Activated naive CD4-positive, alpha-beta T cell treated with Interleukin-2 at 50 U/mL for 16 hours (primary cell): ENCODE measurements around the gene XRN1.
"Not testable (repeated sequence)": the region's sequence is repeated elsewhere in the genome, so short reads cannot be mapped to it uniquely, and the experiment has no call there.

Experiments used
- DNase-seq: peaks from one replicate; pipeline ENCODE4 v3.0.0-alpha.2; 2020

The XRN1 gene

GRCh38 chr3:142319094-142319493 lies 128.7 kb downstream of the XRN1 start:
- no peak for DNase-seq

GRCh38 chr3:142318331-142318730 lies 129.5 kb downstream of the XRN1 start:
- no peak for DNase-seq

GRCh38 chr3:142315978-142316388 lies 131.9 kb downstream of the XRN1 start:
- not testable (repeated sequence) for DNase-seq

- no peak for DNase-seq
Observed at GRCh38 chr3:142315083-142315482, 132.8 kb downstream of the XRN1 start.

GRCh38 chr3:142310439-142310838 lies 137.4 kb downstream of the XRN1 start:
- DNase-seq, result no peak

- DNase-seq, result not testable (repeated sequence)
Observed at GRCh38 chr3:142302847-142303246, 145.0 kb downstream of the XRN1 start.

DNA sequence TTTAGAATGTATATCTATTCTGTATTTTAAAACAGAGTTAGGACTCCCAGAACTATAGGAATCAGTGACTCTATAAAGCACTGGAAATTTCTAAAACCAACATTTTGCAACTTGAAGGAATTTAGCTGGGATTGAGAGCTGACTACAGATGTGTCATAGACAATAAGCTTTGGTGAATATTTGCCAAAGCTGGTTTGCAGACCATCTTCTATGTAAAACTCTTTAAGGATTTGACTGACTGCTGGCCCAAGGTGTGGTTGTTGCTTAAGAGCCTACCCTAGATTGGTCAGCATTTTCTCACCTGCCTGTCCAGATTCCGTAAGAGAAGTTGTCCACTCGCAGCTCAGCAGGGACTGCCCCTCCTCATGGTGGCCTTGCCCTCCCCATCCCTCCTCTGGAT lies 149.2 kb downstream of the XRN1 start:
- no peak for DNase-seq

- DNase-seq, result no peak
Observed at GRCh38 chr3:142296507-142296906, 151.3 kb downstream of the XRN1 start.

DNA sequence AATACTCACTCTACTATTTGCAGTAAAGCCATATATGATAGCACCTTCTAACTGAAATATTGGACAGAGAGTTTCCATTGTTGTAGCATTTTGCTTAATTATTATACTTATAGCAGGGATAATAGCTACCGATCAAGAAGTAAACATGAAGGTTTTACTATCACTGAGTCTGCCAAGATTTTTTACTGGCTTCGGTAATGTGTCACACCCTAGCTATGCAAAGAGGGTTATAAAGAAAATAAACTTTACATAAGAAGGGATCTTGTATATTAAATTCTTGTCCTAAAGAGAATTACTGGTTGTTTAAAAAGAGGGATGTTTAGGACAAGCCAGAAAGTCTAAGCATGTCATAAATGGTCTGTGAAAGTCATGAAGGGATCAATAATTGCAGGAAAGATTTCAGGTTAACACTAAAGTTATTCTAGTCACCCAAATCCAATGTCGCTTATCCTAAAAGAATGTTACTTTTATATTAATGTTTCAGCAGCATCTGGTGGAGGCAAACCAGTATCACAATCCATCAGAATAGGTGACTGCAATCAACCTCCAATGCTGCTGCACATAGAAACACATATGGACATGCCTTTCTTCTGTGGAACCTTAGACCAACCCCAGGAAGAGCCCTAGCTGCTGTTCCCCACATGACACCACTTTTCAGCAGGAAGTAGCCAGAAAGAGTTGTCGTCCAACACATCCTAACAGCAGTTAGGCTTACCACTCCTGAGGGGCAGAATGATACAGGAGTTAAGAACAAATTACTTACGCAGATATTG lies 159.8 kb downstream of the XRN1 start:
- DNase-seq, result no peak

- DNase-seq, result no peak
Observed at GRCh38 chr3:142285083-142285517, 162.7 kb downstream of the XRN1 start.

DNA sequence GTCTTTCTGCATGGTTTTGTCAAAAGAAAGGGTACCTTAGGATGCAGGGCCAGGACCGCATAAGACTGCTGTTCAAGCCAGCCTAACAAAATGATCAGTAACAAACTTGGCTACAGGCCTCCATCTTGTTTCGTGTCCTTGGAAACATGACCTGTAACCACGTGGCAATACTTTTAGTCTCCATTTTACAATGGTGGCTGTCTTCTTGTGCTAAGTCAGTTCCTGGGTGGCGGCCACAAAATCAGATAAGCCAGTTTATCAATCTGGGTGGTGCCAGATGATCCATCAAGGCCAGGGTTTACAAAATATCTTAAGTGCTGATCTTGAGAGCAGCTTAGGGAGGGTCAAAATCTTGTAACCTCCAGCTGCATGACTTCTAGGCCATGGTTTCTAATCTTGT lies 165.3 kb downstream of the XRN1 start:
- DNase-seq, result no peak

DNA sequence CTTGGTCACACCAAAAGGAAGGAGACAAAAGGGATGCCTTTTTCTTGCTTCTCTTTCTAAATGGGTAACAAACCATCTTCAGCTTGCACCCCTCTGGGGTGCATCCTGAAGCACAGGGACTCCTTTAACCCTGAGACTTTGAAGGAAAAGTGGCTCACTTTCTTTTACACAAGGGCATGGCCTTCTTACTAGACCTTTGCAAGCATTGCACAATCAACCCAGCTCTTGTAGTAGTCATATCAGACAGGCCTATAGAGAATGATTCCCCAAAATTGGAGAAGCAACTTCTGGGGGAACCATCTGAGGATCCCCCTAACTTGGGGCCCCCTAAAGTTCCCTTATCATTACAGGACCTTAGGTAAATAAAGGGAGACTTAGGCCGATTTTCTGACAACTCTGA lies 166.4 kb downstream of the XRN1 start:
- no peak for DNase-seq

GRCh38 chr3:142279965-142280590 lies 167.8 kb downstream of the XRN1 start:
- peak; percentile 34 for DNase-seq

- no peak for DNase-seq
Observed at GRCh38 chr3:142278451-142278850, 169.4 kb downstream of the XRN1 start.

DNA sequence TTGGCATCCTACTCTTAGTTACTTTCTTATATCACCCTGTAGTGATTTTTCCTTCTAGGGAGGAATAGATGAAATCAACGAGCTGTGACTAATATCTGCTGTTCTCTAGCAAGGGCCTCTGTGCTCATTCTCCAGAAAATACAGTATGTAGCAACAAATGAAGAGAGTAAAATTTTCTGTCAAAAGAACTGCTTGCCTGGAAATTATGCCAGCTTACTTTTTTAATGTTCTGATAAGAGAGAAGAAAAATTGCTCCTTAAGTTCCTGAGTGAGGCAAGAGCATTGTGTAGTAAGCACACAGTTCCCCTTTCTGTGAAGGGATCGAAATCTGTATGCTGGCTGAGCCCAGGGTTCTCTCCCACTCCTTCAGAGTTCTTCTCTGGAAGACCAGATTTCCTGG lies 171.1 kb downstream of the XRN1 start:
- DNase-seq, result no peak

DNA sequence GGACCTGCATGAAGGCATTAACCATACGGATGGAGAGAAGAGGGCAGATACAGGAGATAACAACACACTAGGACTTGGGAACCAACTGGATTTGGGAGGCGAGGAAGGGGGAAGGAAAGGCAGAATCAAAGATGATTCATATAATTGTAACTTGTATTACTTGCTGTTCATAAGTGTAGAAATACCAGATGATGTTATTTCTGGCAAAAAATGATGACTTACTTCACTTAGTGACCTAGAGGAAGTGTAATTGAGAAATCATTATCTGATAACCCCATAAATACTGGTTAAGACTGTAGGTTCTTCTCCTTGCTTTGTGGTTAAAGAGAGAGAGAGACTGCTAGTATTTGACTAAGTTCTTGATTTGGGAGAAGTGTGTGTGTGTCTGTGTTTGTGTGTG lies 172.0 kb downstream of the XRN1 start:
- DNase-seq, result no peak

- no peak for DNase-seq
Observed at GRCh38 chr3:142274908-142275307, 172.9 kb downstream of the XRN1 start.

DNA sequence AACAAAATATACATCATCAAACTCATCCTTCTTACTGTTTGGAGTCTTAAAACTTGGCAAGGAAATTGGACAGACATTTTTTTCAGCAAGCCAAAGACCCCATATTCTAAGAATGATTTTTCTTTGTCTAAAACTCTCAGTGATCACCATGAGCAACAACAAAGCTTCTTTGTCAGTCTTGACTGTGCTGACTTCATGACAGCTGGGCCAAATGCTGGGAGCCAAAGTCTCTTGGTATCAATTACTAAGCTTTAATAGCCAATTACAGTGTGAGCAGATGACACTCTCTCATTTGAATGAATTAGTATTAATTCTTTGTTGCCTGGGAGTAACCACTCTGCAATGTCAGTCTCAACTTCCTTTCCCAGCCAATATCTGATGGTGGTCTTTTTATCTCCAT lies 174.3 kb downstream of the XRN1 start:
- no peak for DNase-seq

- no peak for DNase-seq
Observed at GRCh38 chr3:142272200-142272891, 175.5 kb downstream of the XRN1 start.

DNA sequence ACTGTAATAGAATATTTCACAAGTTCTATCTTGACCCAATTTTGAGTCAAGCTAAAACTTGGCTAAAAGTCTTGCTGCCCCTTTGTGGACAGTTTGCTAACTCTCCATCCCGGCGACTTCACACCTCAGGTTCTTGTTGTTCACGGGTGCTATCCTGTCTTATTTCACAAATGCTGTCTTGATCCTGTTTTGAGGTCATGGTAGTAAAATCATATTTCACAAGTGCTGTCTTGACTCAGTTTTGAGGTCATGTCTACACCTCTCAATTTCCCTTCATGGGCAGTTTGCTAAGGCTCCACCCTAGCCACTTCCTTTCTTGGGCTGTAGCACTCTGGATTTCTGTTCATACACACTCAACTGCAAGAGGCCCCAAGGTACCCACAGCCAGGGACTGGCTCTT lies 177.4 kb downstream of the XRN1 start:
- DNase-seq, result no peak

- DNase-seq, result no peak
Observed at GRCh38 chr3:142269767-142270166, 178.1 kb downstream of the XRN1 start.

GRCh38 chr3:142268426-142268825 lies 179.4 kb downstream of the XRN1 start:
- DNase-seq, result no peak

GRCh38 chr3:142267269-142267668 lies 180.6 kb downstream of the XRN1 start:
- no peak for DNase-seq

DNA sequence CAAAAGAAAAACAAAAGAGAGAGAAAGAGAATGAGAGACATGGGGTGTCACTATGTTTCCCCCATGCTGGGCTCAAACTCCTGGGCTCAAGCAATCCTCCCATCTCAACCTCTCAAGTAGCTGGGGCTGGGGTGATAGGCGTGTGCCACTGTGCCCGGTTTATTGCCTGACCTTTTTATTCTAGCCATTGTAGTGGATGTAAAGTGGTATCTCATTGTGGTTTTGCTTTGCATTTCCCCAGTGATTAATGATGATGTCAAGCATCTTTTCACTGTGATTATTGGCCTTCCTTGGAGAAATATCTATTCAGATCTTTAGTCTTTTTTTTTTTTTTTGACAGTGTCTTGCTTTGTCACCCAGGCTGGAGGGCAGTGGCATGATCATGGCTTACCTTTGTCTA lies 184.7 kb downstream of the XRN1 start:
- DNase-seq, result no peak
